Caco-2 (cell line): Measurements from ENCODE around the gene TYW1. TPM values are rescaled to one million over a fixed set of nuclear protein-coding genes. Genes with fewer than 3 reads are reported as not detected.

Experiments
- BruUV-seq: library from RNA; stranded (reverse); fragments of 400-500 nt; replicated peaks from 2 replicates; lab custom pipeline; 2021; lab: Mats Ljungman, UMichigan
- CTCF ChIA-PET: fragments of 300-600 bp; sonication (Branson Sonifier 250); formaldehyde crosslinking; loops from one replicate; lab custom pipeline; 2022; ENCODE audit warnings: antibody characterized with exemption; lab: Charles Lee
- POLR2A ChIA-PET: fragments of 300-600 bp; sonication (Branson Sonifier 250); formaldehyde crosslinking; loops from one replicate; lab custom pipeline; 2022; ENCODE audit warnings: antibody characterized with exemption; lab: Charles Lee
- DNase-seq, 2 experiments: peaks; one replicate each; pipeline versions ENCODE4 v3.0.0 to v3.0.0-alpha.2; 2020 to 2022
- H3K27me3 ChIP-seq: replicated peaks from 2 replicates; pipeline ENCODE4 v1.6.0; 2011; ENCODE audit warnings: low read length; ENCODE audit not compliant: control insufficient read depth, insufficient read depth
- H3K36me3 ChIP-seq: 2 replicates; pipeline ENCODE4 v1.5.1; 2011; ENCODE audit warnings: low read length; ENCODE audit not compliant: control insufficient read depth, insufficient read depth
- H3K4me1 ChIP-seq: fragments of 250-450 bp; sonication (Bioruptor Pico); 2 replicates; pipeline ENCODE4 v1.5.1; 2020; ENCODE audit warnings: mild to moderate bottlenecking
- H3K4me3 ChIP-seq: 2 replicates; pipeline ENCODE4 v1.5.1; 2011; ENCODE audit warnings: low read depth, mild to moderate bottlenecking, control low read depth, low read length
- H3K9me3 ChIP-seq: fragments of 250-450 bp; sonication (Bioruptor Pico); 2 replicates; pipeline ENCODE4 v1.5.1; 2020; ENCODE audit warnings: mild to moderate bottlenecking, moderate library complexity
- H3K27ac Mint-ChIP-seq: one replicate; pipeline ENCODE4 v1.8.0; 2022; ENCODE audit warnings: mixed read lengths; ENCODE audit not compliant: unreplicated experiment
- H3K27me3 Mint-ChIP-seq: one replicate; pipeline ENCODE4 v1.8.0; 2022; ENCODE audit warnings: mixed read lengths; ENCODE audit not compliant: insufficient read depth, unreplicated experiment
- H3K36me3 Mint-ChIP-seq: one replicate; pipeline ENCODE4 v1.8.0; 2022; ENCODE audit warnings: mild to moderate bottlenecking, mixed read lengths; ENCODE audit not compliant: insufficient read depth, unreplicated experiment
- H3K4me1 Mint-ChIP-seq: one replicate; pipeline ENCODE4 v1.8.0; 2022; ENCODE audit warnings: low read depth, mixed read lengths; ENCODE audit not compliant: unreplicated experiment
- H3K4me3 Mint-ChIP-seq: one replicate; pipeline ENCODE4 v1.8.0; 2022; ENCODE audit warnings: mild to moderate bottlenecking, moderate library complexity, mixed read lengths; ENCODE audit not compliant: unreplicated experiment
- H3K9me3 Mint-ChIP-seq: one replicate; pipeline ENCODE4 v1.8.0; 2022; ENCODE audit warnings: mixed read lengths; ENCODE audit not compliant: unreplicated experiment
- intact Hi-C: fragments of 100-400 bp; cut with micrococcal nuclease; formaldehyde crosslinking; loops from one replicate; pipeline ENCODE4 v1.10.0; 2022; ENCODE audit not compliant: unreplicated experiment
- total RNA-seq: library from RNA; stranded (reverse); gene quantifications from 2 replicates; pipeline ENCODE4 v1.2.3, GENCODE V29; 2022
- TF ChIP-seq, protein P1 (sequence below), 2 experiments: fragments of 200-600 bp in 1 of 2; IDR thresholded peaks; 1 replicate in 1 of 2; 2 replicates in 1 of 2; pipeline versions ENCODE4 v1.5.1 to v1.8.0; 2011 to 2022; ENCODE audit warnings: antibody characterized with exemption in 1 of 2, control low read depth in 1 of 2, inconsistent platforms in 1 of 2, low read depth in 1 of 2, low read length in 1 of 2, mild to moderate bottlenecking in 1 of 2, moderate library complexity in 1 of 2; ENCODE audit not compliant: insufficient read depth in 1 of 2, severe bottlenecking in 1 of 2, unreplicated experiment in 1 of 2

The TYW1 gene
- total RNA-seq, 1 experiment from 2014 or later: 26.9 TPM

DNA sequence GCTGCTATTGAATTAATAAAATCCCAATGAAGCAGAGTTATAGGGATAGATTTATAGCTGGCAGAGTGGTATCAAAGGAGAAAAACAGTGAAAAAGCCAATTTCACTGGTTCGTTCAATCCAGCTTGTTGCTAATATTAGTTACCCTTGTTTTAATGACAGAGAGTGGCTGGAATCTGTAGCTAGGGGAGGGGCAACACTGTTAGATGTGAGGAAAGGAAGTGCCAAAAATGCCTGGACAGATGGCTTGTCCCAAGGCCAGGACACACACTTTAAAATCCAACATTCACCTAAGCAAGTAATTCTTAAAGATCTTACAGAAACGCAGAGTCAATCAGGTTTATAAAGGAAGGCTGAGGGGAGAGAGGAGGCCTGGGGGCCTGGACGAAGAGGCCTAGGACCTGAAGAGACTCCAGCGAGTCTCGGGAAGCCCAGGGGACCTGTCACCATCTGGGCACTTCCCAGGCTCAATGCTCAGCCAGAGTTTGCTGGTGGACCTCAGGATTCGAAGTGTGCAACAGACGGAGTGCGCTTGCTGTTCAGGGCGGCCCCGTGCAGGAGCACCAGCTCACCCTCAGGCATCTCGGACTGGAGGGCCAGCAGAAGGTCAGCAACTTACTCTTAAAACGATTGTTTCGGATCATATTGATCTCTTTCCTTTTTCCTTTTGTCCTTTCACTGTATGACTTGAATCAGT is 38.9 kb upstream of the TYW1 start:
- CTCF ChIA-PET: no interaction called here
- no TSS peak for BruUV-seq
- intact Hi-C loops: no loop called here

DNA sequence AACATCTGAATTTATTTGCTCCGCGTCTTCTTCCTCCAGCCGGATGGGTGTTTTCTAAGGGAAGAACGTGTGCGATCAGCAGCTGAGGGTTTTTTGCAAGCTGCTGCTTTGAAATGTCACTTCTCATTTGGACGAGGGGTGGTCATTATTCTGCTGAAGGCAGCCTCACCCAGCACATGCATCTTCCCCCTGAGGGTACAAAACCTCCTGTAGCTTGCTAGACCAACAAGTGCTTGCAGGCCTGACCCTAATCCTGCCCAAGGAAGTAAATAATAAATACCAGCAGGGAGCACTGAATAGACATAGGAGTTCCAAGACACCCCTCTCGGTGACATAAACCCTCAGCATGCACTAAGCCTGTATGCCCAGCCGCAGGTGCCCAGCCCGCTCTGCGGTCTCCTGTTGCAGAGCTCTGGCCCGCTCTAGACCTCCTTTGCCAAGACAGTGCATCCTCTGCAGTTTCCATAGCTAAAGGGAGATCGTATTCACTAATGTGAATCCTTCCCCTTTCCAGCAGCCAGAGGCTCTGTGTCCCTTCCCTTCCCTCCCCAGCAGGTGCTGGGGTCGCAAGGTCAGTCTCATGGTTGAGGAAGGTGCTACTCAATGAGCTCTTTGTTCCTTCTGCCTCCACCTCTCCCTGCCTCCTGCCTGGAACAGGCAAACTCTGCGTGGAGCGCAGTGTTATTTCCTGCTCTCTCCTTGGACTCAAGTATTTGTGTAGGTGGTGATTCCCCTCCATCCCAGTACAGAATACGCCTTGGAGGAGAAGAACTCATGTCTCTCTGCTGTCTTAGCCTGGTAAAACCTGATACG is 37.9 kb upstream of the TYW1 start:
- DNase-seq: no peak
- Histone ChIP-seq H3K4me3 (no peak overlapping the region), H3K27me3 (no peaks in the 10 kb centered on the region), H3K4me1 (no peaks in the 10 kb centered on the region), H3K9me3 (no peaks in the 10 kb centered on the region), H3K36me3 (peaks cover 2% of the 10 kb centered on the region; the same call in 1 of the 2 replicates)
- Mint-ChIP-seq H3K27me3 (no peaks in the 10 kb centered on the region), H3K4me1 (no peaks in the 10 kb centered on the region), H3K27ac (no peak overlapping the region), H3K36me3 (peaks cover 71% of the 10 kb centered on the region), H3K4me3 (no peak overlapping the region), H3K9me3 (no peaks in the 10 kb centered on the region)
- CTCF ChIA-PET: no interaction called here
- BruUV-seq: no TSS peak
- intact Hi-C loops: no loop called here
- POLR2A ChIA-PET: no interaction called here
- TF ChIP-seq, protein P1, sequence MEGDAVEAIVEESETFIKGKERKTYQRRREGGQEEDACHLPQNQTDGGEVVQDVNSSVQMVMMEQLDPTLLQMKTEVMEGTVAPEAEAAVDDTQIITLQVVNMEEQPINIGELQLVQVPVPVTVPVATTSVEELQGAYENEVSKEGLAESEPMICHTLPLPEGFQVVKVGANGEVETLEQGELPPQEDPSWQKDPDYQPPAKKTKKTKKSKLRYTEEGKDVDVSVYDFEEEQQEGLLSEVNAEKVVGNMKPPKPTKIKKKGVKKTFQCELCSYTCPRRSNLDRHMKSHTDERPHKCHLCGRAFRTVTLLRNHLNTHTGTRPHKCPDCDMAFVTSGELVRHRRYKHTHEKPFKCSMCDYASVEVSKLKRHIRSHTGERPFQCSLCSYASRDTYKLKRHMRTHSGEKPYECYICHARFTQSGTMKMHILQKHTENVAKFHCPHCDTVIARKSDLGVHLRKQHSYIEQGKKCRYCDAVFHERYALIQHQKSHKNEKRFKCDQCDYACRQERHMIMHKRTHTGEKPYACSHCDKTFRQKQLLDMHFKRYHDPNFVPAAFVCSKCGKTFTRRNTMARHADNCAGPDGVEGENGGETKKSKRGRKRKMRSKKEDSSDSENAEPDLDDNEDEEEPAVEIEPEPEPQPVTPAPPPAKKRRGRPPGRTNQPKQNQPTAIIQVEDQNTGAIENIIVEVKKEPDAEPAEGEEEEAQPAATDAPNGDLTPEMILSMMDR (IDR thresholded peaks at IDR 0.05; ENCODE audit: insufficient read depth in 1 of 2, low read depth in 1 of 2, low read length in 1 of 2, severe bottlenecking in 1 of 2, unreplicated experiment in 1 of 2): no peak

More for the DNA sequence above, 38.9 kb upstream of the TYW1 start:
- POLR2A ChIA-PET: no interaction called here
- H3K36me3 Mint-ChIP-seq: peaks cover 81% of the 10 kb centered on the region
- peaks cover 5% of the 10 kb centered on the region for H3K4me1 Mint-ChIP-seq
- H3K27ac Mint-ChIP-seq: no peak overlapping the region
- H3K4me3 ChIP-seq: no peak overlapping the region
- H3K9me3 ChIP-seq: no peaks in the 10 kb centered on the region
- H3K36me3 ChIP-seq: peaks cover 2% of the 10 kb centered on the region; the same call in 1 of the 2 replicates
- no peaks in the 10 kb centered on the region for H3K9me3 Mint-ChIP-seq
- no peaks in the 10 kb centered on the region for H3K27me3 ChIP-seq
- no peak for DNase-seq
- peaks cover 5% of the 10 kb centered on the region for H3K4me1 ChIP-seq
- TF ChIP-seq, protein P1 (IDR thresholded peaks at IDR 0.05; ENCODE audit: insufficient read depth in 1 of 2, low read depth in 1 of 2, low read length in 1 of 2, severe bottlenecking in 1 of 2, unreplicated experiment in 1 of 2): no peak
- no peaks in the 10 kb centered on the region for H3K27me3 Mint-ChIP-seq
- H3K4me3 Mint-ChIP-seq: no peak overlapping the region

DNA sequence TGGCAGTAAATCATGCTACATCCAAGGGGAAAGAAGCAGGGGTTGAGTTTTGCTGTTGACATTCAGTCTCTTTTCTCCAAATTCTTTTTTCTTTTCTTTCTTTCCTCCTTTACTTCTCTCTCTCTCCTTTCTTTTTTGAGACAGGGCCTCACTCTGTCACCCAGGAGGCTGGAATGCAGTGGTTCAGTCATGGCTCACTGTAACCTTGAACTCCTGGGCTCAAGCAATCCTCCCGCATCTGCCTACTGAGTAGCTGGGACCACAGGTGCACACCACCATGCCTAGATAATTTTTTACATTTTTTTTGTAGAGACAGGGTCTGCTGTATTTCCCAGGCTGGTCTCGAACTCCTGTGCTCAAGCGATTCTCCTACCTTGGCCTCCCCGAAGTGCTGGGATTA is 36.4 kb upstream of the TYW1 start:
- Histone ChIP-seq H3K36me3 (peaks cover 2% of the 10 kb centered on the region; the same call in 1 of the 2 replicates), H3K4me1 (no peaks in the 10 kb centered on the region), H3K9me3 (no peaks in the 10 kb centered on the region), H3K27me3 (no peaks in the 10 kb centered on the region), H3K4me3 (no peak overlapping the region)
- Mint-ChIP-seq H3K4me1 (peaks cover 6% of the 10 kb centered on the region), H3K27ac (no peak overlapping the region), H3K36me3 (peaks cover 65% of the 10 kb centered on the region), H3K27me3 (no peaks in the 10 kb centered on the region), H3K4me3 (no peak overlapping the region), H3K9me3 (peaks cover 8% of the 10 kb centered on the region)
- intact Hi-C loops: no loop called here
- no TSS peak for BruUV-seq
- POLR2A ChIA-PET: no interaction called here
- CTCF ChIA-PET: no interaction called here
- DNase-seq: no peak
- TF ChIP-seq, protein P1 (IDR thresholded peaks at IDR 0.05; ENCODE audit: insufficient read depth in 1 of 2, low read depth in 1 of 2, low read length in 1 of 2, severe bottlenecking in 1 of 2, unreplicated experiment in 1 of 2): no peak
